ENCODE measurements around the gene AAGAB.

The AAGAB gene

DNA sequence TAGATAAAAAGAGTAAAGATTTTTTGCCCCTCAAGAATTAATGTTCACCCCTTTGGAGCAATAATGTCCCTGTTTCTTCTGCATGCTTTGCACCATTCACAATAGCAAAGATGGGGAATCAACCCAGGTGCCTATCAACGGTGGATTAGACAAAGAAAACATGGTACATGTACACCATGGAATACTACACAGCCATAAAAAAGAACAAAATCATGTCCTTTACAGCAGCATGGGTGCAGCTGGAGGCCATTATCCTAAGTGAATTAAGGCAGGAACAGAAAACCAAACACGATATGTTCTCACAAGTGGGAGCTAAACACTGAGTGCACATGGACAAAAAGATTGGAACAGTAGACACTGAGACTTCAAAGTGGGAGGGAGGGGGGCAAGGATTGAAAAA lies 35.2 kb downstream of the AAGAB start:
- no peaks in the 10 kb centered on the region for H3K4me1 ChIP-seq (ENCODE audit: insufficient read depth, insufficient read length)
- H3K9ac ChIP-seq (ENCODE audit: insufficient read length, low read depth), result no peak overlapping the region
- H3K27me3 ChIP-seq (ENCODE audit: insufficient read depth, insufficient read length), result no peaks in the 10 kb centered on the region
- H3K36me3 ChIP-seq (ENCODE audit: insufficient read depth, insufficient read length, low read length), result peaks cover 13% of the 10 kb centered on the region
- no peaks in the 10 kb centered on the region for H3K9me3 ChIP-seq (ENCODE audit: insufficient read depth, low read length)
- no peak overlapping the region for H3K4me3 ChIP-seq (ENCODE audit: insufficient read length, low read depth)
- DNase-seq (ENCODE audit: low read depth, low spot score), result no peak
- TF ChIP-seq YY1 (IDR thresholded peaks at IDR 0.05; ENCODE audit: insufficient read depth, insufficient read length) (no peak), ZNF274 (IDR thresholded peaks at IDR 0.05; ENCODE audit: low read depth, low read length) (no peak), SUZ12 (IDR thresholded peaks at IDR 0.05; ENCODE audit: extremely low read depth, insufficient read depth, insufficient read length) (no peak)

DNA sequence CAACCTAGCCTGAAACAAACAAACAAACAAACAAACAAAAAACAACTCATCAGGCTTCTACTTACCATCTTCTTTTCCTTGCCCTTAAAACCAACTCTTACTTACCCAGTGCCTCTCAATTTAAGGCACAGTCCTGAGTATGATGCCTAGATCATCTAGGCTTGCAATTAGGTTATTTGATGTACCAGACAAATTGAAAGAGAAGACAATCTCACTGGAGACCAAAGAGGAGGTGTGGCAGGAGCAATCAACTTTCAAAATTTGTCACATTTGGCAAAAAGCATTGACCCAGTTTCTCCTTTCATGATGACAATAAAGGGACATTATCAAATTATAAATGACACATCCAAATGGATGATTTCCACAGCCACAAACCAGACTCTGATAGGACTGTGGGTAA lies 36.0 kb downstream of the AAGAB start:
- DNase-seq (ENCODE audit: low read depth, low spot score), result no peak
- TF ChIP-seq ZNF274 (IDR thresholded peaks at IDR 0.05; ENCODE audit: low read depth, low read length) (no peak), SUZ12 (IDR thresholded peaks at IDR 0.05; ENCODE audit: extremely low read depth, insufficient read depth, insufficient read length) (no peak), YY1 (IDR thresholded peaks at IDR 0.05; ENCODE audit: insufficient read depth, insufficient read length) (no peak)
- Histone ChIP-seq H3K27me3 (ENCODE audit: insufficient read depth, insufficient read length) (no peaks in the 10 kb centered on the region), H3K9me3 (ENCODE audit: insufficient read depth, low read length) (no peaks in the 10 kb centered on the region), H3K36me3 (ENCODE audit: insufficient read depth, insufficient read length, low read length) (peaks cover 13% of the 10 kb centered on the region), H3K4me1 (ENCODE audit: insufficient read depth, insufficient read length) (no peaks in the 10 kb centered on the region), H3K9ac (ENCODE audit: insufficient read length, low read depth) (no peak overlapping the region), H3K4me3 (ENCODE audit: insufficient read length, low read depth) (no peak overlapping the region)

DNA sequence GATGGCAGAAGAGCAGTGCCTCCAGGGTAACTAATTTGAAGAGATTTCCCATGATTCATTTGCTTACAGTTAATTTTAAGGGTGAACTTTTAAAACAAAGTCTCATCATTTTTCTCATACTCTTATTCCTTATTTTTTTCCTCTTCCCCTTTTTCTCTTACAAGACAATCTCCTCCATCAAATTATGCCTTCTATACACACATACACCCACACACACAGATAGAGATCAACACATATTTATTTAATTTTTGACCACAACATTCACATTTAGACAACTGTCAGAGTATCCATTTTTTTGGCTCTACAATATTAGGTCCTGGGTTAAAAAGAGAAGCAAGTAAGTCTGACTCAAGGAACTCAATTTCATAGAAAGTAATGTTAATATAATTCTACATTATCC lies 37.6 kb downstream of the AAGAB start:
- no peak for DNase-seq (ENCODE audit: low read depth, low spot score)
- Histone ChIP-seq H3K4me1 (ENCODE audit: insufficient read depth, insufficient read length) (no peaks in the 10 kb centered on the region), H3K27me3 (ENCODE audit: insufficient read depth, insufficient read length) (no peaks in the 10 kb centered on the region), H3K36me3 (ENCODE audit: insufficient read depth, insufficient read length, low read length) (peaks cover 16% of the 10 kb centered on the region), H3K9ac (ENCODE audit: insufficient read length, low read depth) (no peak overlapping the region), H3K9me3 (ENCODE audit: insufficient read depth, low read length) (no peaks in the 10 kb centered on the region), H3K4me3 (ENCODE audit: insufficient read length, low read depth) (no peak overlapping the region)
- no peak for TF ChIP-seq SUZ12 (IDR thresholded peaks at IDR 0.05; ENCODE audit: extremely low read depth, insufficient read depth, insufficient read length)
- no peak for TF ChIP-seq YY1 (IDR thresholded peaks at IDR 0.05; ENCODE audit: insufficient read depth, insufficient read length)
- no peak for TF ChIP-seq ZNF274 (IDR thresholded peaks at IDR 0.05; ENCODE audit: low read depth, low read length)

DNA sequence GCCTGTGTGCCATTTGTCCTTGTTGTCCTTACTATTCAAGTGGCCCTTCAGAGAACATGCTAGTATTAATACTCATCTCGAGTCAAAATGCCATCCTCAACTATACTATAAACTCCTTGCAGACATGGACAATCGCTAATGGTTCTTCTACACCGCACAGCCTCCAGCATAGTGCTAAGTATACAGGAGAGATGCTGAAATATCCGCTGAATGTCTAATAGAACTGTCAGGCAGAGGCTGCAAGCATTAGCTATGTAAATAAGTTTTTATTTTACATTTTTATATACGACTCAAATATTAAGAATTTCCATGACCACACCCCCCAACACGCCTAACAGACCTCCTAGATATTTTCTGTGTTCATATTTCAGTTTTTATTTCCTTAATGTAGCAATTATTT lies 39.4 kb downstream of the AAGAB start:
- no peak for TF ChIP-seq ZNF274 (IDR thresholded peaks at IDR 0.05; ENCODE audit: low read depth, low read length)
- no peak for TF ChIP-seq YY1 (IDR thresholded peaks at IDR 0.05; ENCODE audit: insufficient read depth, insufficient read length)
- TF ChIP-seq SUZ12 (IDR thresholded peaks at IDR 0.05; ENCODE audit: extremely low read depth, insufficient read depth, insufficient read length), result no peak
- DNase-seq (ENCODE audit: low read depth, low spot score), result no peak
- no peaks in the 10 kb centered on the region for H3K4me1 ChIP-seq (ENCODE audit: insufficient read depth, insufficient read length)
- no peak overlapping the region for H3K9ac ChIP-seq (ENCODE audit: insufficient read length, low read depth)
- no peaks in the 10 kb centered on the region for H3K27me3 ChIP-seq (ENCODE audit: insufficient read depth, insufficient read length)
- no peaks in the 10 kb centered on the region for H3K9me3 ChIP-seq (ENCODE audit: insufficient read depth, low read length)
- peaks cover 9% of the 10 kb centered on the region for H3K36me3 ChIP-seq (ENCODE audit: insufficient read depth, insufficient read length, low read length)
- no peak overlapping the region for H3K4me3 ChIP-seq (ENCODE audit: insufficient read length, low read depth)

DNA sequence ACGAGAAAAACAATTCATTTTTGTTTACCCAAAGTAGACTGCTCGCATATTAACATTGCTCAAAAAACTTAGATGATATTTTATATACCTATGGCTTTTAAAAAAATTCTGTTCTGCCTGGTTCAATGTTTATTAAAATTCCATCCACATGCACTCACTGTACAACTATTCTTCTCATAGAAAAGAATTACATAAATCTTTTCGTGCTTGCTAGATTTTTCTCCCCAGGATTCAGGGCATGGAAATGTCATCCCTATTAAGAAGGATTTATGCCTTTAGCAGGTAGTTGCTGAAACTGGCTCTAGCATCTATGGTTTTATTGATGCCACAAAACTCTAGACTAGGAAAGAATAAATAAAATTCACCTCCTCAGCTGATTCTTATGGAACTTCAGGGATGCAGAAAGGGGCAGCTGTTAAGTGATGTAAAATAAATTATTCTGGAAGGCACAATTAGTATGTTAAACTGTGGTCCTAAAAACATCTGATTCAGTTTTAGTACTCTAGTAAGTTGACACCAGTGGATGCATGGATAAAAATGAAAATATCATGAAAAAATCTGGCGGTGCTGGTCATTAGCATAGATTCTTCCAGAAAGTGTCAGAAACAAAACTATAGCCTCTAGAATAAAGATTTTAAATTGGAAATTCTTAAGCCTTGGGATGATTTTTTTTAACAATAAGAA lies 41.6 kb downstream of the AAGAB start:
- Histone ChIP-seq H3K36me3 (ENCODE audit: insufficient read depth, insufficient read length, low read length) (peaks cover 17% of the 10 kb centered on the region), H3K9ac (ENCODE audit: insufficient read length, low read depth) (no peak overlapping the region), H3K4me1 (ENCODE audit: insufficient read depth, insufficient read length) (no peaks in the 10 kb centered on the region), H3K4me3 (ENCODE audit: insufficient read length, low read depth) (no peak overlapping the region), H3K9me3 (ENCODE audit: insufficient read depth, low read length) (no peaks in the 10 kb centered on the region), H3K27me3 (ENCODE audit: insufficient read depth, insufficient read length) (no peaks in the 10 kb centered on the region)
- TF ChIP-seq ZNF274 (IDR thresholded peaks at IDR 0.05; ENCODE audit: low read depth, low read length), result no peak
- TF ChIP-seq SUZ12 (IDR thresholded peaks at IDR 0.05; ENCODE audit: extremely low read depth, insufficient read depth, insufficient read length), result no peak
- no peak for TF ChIP-seq YY1 (IDR thresholded peaks at IDR 0.05; ENCODE audit: insufficient read depth, insufficient read length)
- no peak for DNase-seq (ENCODE audit: low read depth, low spot score)

DNA sequence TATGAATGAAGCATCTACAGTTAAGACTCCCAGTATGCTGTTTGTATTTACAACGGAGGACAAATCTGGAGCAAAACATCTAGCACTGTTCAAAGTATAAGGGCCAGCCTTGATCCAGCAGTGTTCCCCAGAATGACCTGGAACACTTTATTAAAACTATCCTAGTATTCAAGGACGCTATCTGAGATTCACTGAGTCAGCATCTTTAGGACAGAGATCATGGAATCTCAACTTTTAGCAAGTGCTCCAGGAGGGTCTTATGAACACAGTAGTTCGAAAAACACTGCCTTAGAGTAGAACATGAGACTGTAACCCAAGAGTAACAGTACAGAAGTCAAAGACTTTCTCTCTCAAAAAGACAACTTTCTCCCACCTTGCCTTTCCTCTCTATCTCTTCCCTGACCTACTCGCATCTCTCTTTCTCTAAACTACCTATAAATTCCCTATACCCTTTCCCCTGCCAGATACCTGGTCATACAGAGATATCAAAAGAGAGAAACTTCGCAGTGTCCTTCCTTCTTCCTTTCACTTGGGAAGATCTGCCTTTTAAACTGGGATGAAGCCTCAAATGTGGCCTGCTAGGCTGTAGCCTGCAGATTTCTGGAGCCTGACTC lies 43.8 kb downstream of the AAGAB start:
- no peak for DNase-seq (ENCODE audit: low read depth, low spot score)
- no peaks in the 10 kb centered on the region for H3K27me3 ChIP-seq (ENCODE audit: insufficient read depth, insufficient read length)
- no peak overlapping the region for H3K9ac ChIP-seq (ENCODE audit: insufficient read length, low read depth)
- H3K4me3 ChIP-seq (ENCODE audit: insufficient read length, low read depth), result no peak overlapping the region
- TF ChIP-seq SUZ12 (IDR thresholded peaks at IDR 0.05; ENCODE audit: extremely low read depth, insufficient read depth, insufficient read length) (no peak), YY1 (IDR thresholded peaks at IDR 0.05; ENCODE audit: insufficient read depth, insufficient read length) (no peak), ZNF274 (IDR thresholded peaks at IDR 0.05; ENCODE audit: low read depth, low read length) (no peak)
- no peaks in the 10 kb centered on the region for H3K9me3 ChIP-seq (ENCODE audit: insufficient read depth, low read length)
- no peaks in the 10 kb centered on the region for H3K4me1 ChIP-seq (ENCODE audit: insufficient read depth, insufficient read length)
- peaks cover 30% of the 10 kb centered on the region for H3K36me3 ChIP-seq (ENCODE audit: insufficient read depth, insufficient read length, low read length)

DNA sequence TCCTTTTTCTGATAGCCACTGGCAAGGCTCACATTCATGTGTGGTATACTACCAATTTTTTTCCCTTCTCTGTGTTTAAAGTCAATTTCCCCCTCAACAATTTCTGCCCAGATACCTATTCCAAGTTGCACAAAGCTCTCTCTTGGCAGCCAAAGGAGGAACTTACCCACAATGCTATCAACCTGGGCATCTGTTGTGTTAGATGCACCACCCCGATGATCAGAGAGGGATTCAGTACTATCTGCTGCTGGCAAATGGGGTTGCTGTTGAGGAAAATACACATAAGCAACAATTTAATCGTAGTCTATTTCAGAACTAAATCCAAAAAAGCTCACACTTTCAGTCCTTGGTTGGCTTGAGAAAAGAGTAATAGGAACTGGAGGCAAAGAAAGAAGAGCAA lies 46.1 kb downstream of the AAGAB start:
- no peaks in the 10 kb centered on the region for H3K27me3 ChIP-seq (ENCODE audit: insufficient read depth, insufficient read length)
- peaks cover 41% of the 10 kb centered on the region for H3K36me3 ChIP-seq (ENCODE audit: insufficient read depth, insufficient read length, low read length)
- no peaks in the 10 kb centered on the region for H3K9me3 ChIP-seq (ENCODE audit: insufficient read depth, low read length)
- H3K4me3 ChIP-seq (ENCODE audit: insufficient read length, low read depth), result no peak overlapping the region
- no peaks in the 10 kb centered on the region for H3K4me1 ChIP-seq (ENCODE audit: insufficient read depth, insufficient read length)
- no peak overlapping the region for H3K9ac ChIP-seq (ENCODE audit: insufficient read length, low read depth)
- DNase-seq (ENCODE audit: low read depth, low spot score), result no peak
- TF ChIP-seq SUZ12 (IDR thresholded peaks at IDR 0.05; ENCODE audit: extremely low read depth, insufficient read depth, insufficient read length) (no peak), YY1 (IDR thresholded peaks at IDR 0.05; ENCODE audit: insufficient read depth, insufficient read length) (no peak), ZNF274 (IDR thresholded peaks at IDR 0.05; ENCODE audit: low read depth, low read length) (no peak)

Data from NT2/D1 (cell line).